Activated T-cell treated with anti-CD3 and anti-CD28 coated beads, Interleukin-2, amount 50 U/mL, for 72 hours (primary cell): ENCODE measurements around the gene GAL3ST2. TPM values are rescaled to one million over a fixed set of nuclear protein-coding genes. Genes with fewer than 3 reads are reported as not detected.
"Not testable (repeated sequence)": the region's sequence is repeated elsewhere in the genome, so short reads cannot be mapped to it uniquely, and the experiment has no call there.

Experiments
- ATAC-seq, 2 donors: fragments of 150-1000 bp; cut with Tn5 transposase; replicated peaks in 1 of 2; 2 replicates each; pipeline ENCODE4 v1.10.0; 2021; ENCODE audit warnings: moderate library complexity in 2 of 2, mild to moderate bottlenecking in 1 of 2
- DNase-seq, 2 donors: peaks; one replicate each; pipeline ENCODE4 v3.0.0; 2021 to 2022; ENCODE audit warnings: mixed read lengths in 1 of 2
- H3K27ac Mint-ChIP-seq: one replicate; pipeline ENCODE4 v1.8.0; 2022; ENCODE audit warnings: mild to moderate bottlenecking, moderate library complexity, mixed read lengths
- H3K27me3 Mint-ChIP-seq: one replicate; pipeline ENCODE4 v1.8.0; 2022; ENCODE audit warnings: low read depth, mixed read lengths
- H3K36me3 Mint-ChIP-seq, 2 donors: one replicate each; pipeline ENCODE4 v1.8.0; 2022; ENCODE audit warnings: mixed read lengths in 2 of 2, mild to moderate bottlenecking in 1 of 2; ENCODE audit not compliant: insufficient read depth in 2 of 2
- H3K4me1 Mint-ChIP-seq: one replicate; pipeline ENCODE4 v1.8.0; 2022; ENCODE audit warnings: low read depth, mixed read lengths
- H3K4me3 Mint-ChIP-seq, 2 donors: one replicate each; pipeline ENCODE4 v1.8.0; 2022; ENCODE audit warnings: mild to moderate bottlenecking in 2 of 2, mixed read lengths in 2 of 2, moderate library complexity in 2 of 2
- H3K9me3 Mint-ChIP-seq, 2 donors: one replicate each; pipeline ENCODE4 v1.8.0; 2022; ENCODE audit warnings: mixed read lengths in 2 of 2
- total RNA-seq, 2 donors: library from RNA; stranded (reverse); gene quantifications; one replicate each; pipeline ENCODE4 v1.2.3, GENCODE V29; 2022

GAL3ST2 gene
- under 1 TPM; 0.53 to 0.82 TPM for total RNA-seq

DNA sequence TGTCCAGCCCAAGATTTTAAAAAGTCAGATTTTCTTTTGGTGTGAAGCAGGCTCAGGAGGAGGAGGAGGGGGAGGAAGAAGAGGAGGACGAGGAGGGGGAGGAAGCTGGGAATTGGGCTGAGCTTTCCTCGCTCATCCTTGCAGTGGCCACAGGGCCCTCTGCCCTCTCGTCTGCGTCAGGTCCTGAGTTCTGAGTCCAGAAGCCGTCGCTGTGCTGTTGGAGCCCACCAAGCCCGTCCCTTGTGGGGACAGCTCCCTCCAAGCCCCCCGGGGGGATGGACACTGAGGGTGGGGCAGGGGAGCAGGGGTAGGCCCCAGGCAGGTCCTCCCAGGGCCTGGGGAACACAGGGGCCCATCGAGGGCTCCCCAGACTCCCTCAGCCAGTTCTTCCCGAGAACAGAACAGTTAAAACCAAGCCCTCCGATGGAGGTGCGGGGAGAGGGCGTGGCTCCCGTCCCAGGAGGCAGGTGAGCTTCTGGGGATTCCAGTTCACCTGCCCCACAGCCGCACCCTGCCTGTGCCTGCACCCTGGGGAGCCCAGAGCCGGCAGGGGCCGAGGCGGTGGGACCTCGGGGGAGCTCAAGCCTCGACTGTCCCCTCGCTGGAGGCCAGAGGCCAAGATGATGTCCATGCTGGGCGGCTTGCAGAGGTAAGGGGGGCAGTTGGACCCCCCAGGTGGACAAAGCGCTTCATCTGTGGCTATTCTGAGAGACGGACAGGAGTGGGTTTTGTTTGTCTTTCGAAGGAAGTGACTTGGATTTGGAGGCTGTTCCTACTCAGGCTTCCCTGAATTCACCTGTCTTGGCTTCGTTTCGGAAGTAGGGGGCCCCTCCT lies at the start of gene GAL3ST2:
TSS of gene GAL3ST2 (plus strand) at position 487 of the 834 bp plus-strand sequence. CDS start at position 621, 134 bp downstream.
- Mint-ChIP-seq H3K27ac (no peak within 1 kb of the TSS), H3K27me3 (no peaks in the 10 kb centered on the region), H3K4me1 (peaks cover 13% of the 10 kb centered on the region), H3K9me3 (peaks cover 0 to 2% of the 10 kb centered on the region in 2 donors), H3K4me3 (no peak within 1 kb of the TSS), H3K36me3 (peaks cover 2% of the 10 kb centered on the region in 2 donors)
- no peak for ATAC-seq
- DNase-seq: no peak

DNA sequence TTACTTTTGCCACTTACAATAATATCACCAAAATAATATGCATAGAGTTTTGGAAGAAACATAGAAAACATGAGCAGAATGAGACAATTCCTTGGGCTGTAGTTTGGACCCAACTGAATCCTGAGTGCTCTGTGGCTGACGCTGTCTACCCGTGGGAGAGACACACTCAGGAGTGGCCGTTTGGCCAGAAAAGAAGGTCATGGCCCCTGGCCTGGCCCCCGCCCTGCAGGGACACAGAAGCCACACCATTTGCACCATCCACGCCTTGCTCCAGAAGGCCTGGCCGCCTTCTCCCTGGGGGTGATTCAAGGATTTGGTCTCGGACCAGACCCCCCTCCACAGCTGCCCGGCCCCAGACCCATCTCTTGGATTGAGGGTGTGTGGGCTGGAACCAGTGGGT lies 48.6 kb upstream of the GAL3ST2 start:
- no peaks in the 10 kb centered on the region for H3K27me3 Mint-ChIP-seq
- no peak overlapping the region for H3K4me3 Mint-ChIP-seq
- DNase-seq (no peak), ATAC-seq (no peak)
- H3K9me3 Mint-ChIP-seq: no peaks in the 10 kb centered on the region
- no peak overlapping the region for H3K27ac Mint-ChIP-seq
- H3K36me3 Mint-ChIP-seq: peaks cover 0 to 13% of the 10 kb centered on the region in 2 donors
- peaks cover 31% of the 10 kb centered on the region for H3K4me1 Mint-ChIP-seq

DNA sequence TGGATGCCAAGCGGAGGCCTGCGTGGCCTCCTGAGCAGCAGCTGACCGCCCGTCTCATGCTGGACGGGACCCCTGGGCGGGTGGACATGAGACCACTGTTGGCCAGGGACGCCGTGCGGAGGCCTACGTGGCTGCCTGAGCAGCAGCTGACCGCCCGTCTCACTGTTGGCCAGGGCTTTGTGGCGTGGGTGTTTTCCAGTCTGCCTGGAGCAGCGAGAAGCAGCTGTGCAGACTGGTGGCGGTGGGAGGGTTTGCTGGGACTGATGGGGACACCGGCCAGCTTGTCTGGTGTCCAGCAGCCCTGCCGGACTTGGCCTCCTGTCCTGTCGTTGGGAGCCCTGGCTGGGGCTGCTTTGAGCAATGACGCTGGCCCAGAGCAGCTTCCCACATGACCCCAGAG lies 48.0 kb upstream of the GAL3ST2 start:
- ATAC-seq (no peak), DNase-seq (no peak)
- Mint-ChIP-seq H3K27me3 (no peaks in the 10 kb centered on the region), H3K27ac (no peak overlapping the region), H3K4me3 (no peak overlapping the region), H3K9me3 (no peaks in the 10 kb centered on the region), H3K4me1 (peaks cover 37% of the 10 kb centered on the region), H3K36me3 (peaks cover 0 to 7% of the 10 kb centered on the region in 2 donors)

DNA sequence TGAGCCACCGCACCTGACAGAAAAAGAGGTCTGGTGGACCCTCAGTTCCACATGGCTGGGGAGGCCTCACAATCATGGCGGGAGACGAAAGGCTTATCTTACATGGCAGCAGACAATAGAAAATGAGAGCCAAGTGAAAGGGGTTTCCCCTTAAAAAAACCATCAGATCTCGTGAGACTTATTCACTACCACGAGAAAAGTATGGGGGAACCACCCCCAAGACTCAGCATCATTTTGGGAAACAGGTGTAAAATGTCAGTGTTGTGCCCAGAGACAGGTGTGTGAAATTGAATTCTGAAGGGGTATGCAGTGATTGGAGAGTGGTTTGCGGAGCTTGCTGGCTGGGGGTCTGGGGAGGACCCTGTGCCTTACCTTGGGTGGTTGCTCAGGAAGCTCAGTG lies 46.8 kb upstream of the GAL3ST2 start:
- DNase-seq (peak; percentile 12 to 18), ATAC-seq (no peak)
- peaks cover 0 to 3% of the 10 kb centered on the region in 2 donors for H3K36me3 Mint-ChIP-seq
- H3K27ac Mint-ChIP-seq: peak overlapping the region; percentile 15
- H3K4me3 Mint-ChIP-seq: peak overlapping the region; percentile 50 to 62
- H3K27me3 Mint-ChIP-seq: no peaks in the 10 kb centered on the region
- peaks cover 39% of the 10 kb centered on the region for H3K4me1 Mint-ChIP-seq
- H3K9me3 Mint-ChIP-seq: no peaks in the 10 kb centered on the region

DNA sequence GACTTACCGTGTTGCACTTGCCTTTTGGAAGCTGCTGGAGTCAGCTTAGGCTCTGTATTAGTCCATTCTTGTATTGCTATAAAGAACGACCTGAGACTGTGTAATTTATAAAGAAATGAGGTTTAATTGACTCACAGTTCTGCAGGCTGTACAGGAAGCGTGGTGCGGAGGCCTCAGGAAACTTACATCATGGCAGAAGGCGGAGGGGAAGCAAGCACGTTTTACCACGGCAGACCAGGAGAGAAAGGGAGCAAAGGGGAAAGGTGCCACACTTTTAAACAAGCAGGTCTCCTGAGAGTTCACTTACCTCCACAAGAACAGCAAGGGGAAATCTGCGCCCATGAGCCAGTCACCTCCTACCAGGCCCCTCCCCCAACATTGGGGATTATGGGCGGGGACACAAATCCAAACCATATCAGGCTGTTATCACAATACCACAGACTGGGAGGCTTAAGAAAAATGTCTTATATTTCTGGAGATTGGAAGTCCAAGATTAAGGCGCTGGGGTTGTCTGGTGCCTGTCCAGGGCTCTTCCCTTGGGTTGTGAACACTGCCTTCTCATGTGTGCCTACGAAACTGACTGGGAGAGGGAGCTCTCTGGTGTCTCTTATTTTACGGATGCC lies 45.8 kb upstream of the GAL3ST2 start:
- H3K4me3 Mint-ChIP-seq: peak overlapping the region; percentile 50 to 64
- ATAC-seq (no peak), DNase-seq (peak; percentile 35)
- H3K9me3 Mint-ChIP-seq: no peaks in the 10 kb centered on the region
- H3K36me3 Mint-ChIP-seq: peaks cover 0 to 3% of the 10 kb centered on the region in 2 donors
- peaks cover 39% of the 10 kb centered on the region for H3K4me1 Mint-ChIP-seq
- no peaks in the 10 kb centered on the region for H3K27me3 Mint-ChIP-seq
- H3K27ac Mint-ChIP-seq: peak overlapping the region; percentile 59

DNA sequence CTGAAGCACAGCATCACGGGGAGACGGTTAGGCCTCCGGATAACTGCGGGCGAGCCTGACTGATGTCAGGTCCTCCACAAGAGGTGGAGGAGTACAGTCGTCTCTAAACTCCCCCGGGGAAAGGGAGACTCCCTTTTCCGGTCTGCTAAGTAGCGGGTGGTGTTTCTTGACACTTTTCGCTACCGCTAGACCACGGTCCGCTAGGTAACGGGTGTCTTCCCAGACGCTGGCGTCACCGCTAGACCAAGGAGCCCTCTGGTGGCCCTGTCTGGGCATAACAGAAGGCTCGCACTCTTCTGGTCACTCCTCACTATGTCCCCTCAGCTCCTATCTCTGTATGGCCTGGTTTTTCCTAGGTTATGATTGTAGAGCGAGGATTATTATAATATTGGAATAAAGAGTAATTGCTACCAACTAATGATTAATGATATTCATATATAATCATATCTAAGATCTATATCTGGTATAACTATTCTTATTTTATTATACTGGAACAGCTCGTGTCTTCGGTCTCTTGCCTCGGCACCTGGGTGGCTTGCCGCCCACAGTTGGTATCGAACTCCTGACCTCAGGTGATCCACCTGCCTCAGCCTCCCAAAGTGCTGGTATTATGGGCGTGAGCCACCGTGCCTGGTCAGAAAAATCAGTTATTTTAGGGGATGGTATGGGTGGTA lies 44.0 kb upstream of the GAL3ST2 start:
- not testable (repeated sequence) for H3K36me3 Mint-ChIP-seq, H3K27ac Mint-ChIP-seq, H3K27me3 Mint-ChIP-seq, H3K9me3 Mint-ChIP-seq, ATAC-seq
- peak; percentile 32 to 66 for DNase-seq
- Mint-ChIP-seq H3K4me1 (peaks cover 52% of the 10 kb centered on the region), H3K4me3 (peak overlapping the region in 1 of 2 donors; percentile 78)

DNA sequence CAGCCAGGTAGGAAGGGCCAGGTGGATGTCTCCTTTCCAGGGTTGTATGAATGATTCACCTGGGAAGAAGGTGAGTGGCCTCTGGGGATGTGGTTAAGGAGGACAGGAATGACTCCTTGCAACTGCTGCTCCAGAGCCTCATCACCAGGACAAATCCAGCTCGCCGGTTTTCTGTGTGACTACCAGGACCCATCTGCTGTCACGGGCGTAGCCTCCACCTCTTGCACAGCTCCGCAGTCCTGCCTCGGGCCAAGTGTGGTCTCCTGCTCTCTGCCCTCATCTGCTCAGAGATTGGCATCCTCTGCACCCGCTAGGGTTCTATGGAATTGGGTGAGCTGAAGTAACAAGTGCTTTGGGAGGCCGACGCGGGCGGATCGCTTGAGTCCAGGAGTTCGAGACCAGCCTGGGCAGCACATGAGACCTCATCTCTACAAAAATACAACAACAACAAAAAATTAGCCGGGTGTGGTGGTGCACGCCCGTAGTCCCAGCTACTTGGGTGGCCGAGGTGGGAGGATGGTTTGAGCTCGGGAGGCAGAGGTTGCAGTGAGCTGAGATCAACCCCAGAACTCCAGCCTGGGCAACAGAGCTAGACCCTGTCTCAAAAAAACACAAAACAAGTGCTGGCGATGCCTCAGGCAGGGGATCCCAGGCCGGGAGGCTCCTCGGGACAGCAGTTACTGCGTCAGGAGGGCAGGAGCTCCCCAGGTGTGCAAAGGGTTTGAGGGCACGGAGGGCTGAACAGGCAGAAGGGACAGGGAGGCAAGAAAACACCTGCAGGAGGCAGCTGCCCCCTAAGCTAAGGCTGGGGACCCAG lies 43.0 kb upstream of the GAL3ST2 start:
- Mint-ChIP-seq H3K9me3 (no peaks in the 10 kb centered on the region), H3K27ac (no peak overlapping the region), H3K4me3 (peak overlapping the region; percentile 77 to 78), H3K36me3 (peaks cover 2 to 6% of the 10 kb centered on the region in 2 donors), H3K27me3 (no peaks in the 10 kb centered on the region), H3K4me1 (peaks cover 54% of the 10 kb centered on the region)
- ATAC-seq (no peak), DNase-seq (no peak)

DNA sequence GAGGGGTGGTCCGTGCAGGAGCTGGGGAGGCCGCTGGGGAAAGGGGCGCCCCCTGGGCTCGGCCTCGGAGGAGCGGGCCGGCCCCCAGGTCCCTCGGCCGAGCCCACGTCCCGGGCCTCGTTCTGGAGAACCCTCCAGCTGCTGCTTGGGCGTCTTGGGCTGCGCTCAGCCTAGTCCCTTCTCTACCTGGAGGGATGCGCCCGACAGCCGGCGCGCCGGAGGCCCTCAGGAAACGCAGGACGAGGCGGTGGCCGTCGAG lies 42.5 kb upstream of the GAL3ST2 start:
- Mint-ChIP-seq H3K27me3 (no peaks in the 10 kb centered on the region), H3K27ac (no peak overlapping the region), H3K36me3 (peaks cover 2 to 8% of the 10 kb centered on the region in 2 donors), H3K4me3 (peak overlapping the region; percentile 84 to 86), H3K4me1 (peaks cover 60% of the 10 kb centered on the region), H3K9me3 (no peaks in the 10 kb centered on the region)
- peak in 1 of 2 donors; percentile 39 for ATAC-seq
- no peak for DNase-seq

DNA sequence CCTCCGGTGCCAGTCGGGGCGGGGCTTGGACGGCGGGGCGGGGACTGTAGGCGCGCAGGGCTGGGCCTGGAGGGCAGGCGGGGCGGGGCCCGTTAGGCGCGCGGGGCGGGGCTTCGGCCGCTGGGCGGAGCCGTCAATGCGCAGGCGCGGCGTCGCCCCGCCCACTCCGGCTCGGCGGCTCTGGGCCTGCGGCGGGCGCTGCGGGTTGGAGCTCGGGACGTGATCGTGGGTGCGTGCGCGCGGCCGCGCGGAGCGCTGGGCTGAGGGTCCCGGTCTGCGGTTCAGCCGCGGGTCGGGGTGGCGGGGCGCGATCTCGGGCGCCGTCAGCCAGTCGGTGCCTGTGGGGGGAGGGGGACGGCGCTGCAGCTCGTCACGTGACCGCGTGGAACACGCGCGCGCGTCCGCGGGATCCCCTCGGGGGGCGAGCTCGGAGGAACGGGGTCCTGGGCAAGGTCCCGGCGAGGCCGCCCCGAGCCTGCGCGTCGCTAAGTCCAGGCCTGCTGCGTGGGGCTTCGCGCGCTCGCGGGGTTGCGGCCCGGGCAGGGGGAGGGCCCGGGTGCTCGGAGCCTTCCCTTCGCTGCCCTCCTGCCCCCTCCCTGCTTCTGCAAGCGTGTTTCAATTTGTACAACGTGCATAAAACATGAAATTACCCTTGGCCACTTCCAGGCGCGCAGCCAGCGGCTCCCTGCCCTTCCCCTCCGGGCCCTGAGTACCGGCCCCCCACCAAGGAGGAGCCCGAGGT lies 42.0 kb upstream of the GAL3ST2 start, which contains the start of gene D2HGDH:
TSS of gene D2HGDH (plus strand) at position 164 of the 742 bp plus-strand sequence. CDS start 595 bp downstream, outside the sequence.
- Mint-ChIP-seq H3K4me1 (peaks cover 62% of the 10 kb centered on the region), H3K9me3 (no peaks in the 10 kb centered on the region), H3K27me3 (no peaks in the 10 kb centered on the region), H3K27ac (no peak within 1 kb of the TSS), H3K4me3 (peak within 1 kb of the TSS; percentile 84 to 86), H3K36me3 (peaks cover 2 to 8% of the 10 kb centered on the region in 2 donors)
- ATAC-seq: peak; percentile 93
- DNase-seq: peak; percentile 96 to 98

DNA sequence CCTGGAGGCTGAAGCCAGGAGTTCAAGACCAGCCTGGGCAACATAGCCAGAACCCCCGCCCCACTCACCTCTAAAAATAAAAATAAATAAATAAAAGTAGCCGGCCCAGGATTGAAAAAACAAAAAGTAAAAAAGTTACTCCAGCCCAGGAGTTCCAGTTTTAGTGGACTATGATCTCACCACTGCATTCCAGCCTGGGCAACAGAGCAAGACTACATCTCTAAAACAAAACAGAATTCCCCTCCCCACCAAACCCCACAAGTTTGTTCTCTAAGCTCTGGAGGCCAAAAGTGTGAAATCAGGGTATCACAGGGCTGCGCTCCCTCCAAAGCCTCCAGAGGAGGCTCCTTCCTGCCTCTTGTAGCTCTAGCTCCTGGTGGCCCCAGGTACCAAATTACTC lies 40.5 kb upstream of the GAL3ST2 start:
- Mint-ChIP-seq H3K4me3 (peak overlapping the region; percentile 84 to 86), H3K27ac (no peak overlapping the region), H3K36me3 (peaks cover 2 to 6% of the 10 kb centered on the region in 2 donors), H3K27me3 (no peaks in the 10 kb centered on the region), H3K9me3 (no peaks in the 10 kb centered on the region), H3K4me1 (peaks cover 60% of the 10 kb centered on the region)
- ATAC-seq: no peak
- DNase-seq: no peak

DNA sequence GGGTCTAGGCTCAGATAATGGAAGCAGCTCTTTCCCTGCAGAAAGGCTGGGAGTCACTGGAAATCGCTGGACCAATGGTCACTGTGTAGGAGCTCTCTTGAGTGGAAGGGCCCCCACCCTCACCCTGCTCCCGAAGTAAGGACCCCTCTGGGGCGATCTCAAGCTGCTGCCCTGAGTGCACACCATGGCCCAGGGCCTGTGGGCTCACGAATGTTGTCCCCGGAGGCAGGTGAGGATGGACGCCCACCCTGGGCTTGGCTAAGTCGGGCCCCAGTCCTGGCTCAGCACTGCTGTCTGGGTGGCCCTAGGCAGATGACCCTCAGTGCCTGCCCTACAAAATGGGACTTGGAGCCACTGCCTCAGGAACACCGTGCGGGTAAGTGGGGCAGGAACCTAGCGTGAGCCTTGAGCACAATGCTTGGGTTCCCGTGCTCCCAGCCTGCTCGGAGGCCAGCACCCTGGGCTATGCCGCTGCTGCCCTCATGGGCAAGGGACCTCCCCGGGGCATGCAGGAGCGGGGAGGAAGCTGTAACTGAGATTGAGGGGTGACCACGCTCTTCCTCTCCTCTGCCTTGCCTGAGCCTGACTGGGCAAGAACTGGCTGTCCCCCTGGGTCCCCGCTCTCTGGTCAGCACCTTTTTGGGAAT lies 38.5 kb upstream of the GAL3ST2 start:
- no peak for ATAC-seq
- Mint-ChIP-seq H3K27me3 (no peaks in the 10 kb centered on the region), H3K4me3 (no peak overlapping the region), H3K27ac (no peak overlapping the region), H3K4me1 (peaks cover 47% of the 10 kb centered on the region), H3K9me3 (no peaks in the 10 kb centered on the region), H3K36me3 (peaks cover 2 to 6% of the 10 kb centered on the region in 2 donors)
- DNase-seq: no peak

DNA sequence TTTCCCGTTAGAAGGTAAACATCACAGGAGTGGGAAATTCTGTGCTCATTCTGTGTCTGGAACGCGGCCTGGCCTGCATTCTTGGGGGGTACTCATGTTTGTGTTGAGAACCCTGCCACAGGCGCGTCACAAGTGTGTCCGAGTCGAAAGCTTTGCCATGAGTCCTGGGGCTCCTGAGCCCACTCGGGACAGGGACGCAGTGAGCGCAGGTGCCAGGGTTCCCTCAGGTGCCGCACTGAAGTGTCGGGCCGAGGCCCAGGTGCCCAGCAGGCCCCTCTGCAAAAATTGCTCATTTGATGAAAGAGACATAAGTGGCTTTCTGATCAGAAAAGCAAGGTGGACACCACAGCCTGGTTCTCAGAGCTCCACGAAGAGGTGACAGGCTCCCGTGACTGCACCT lies 37.4 kb upstream of the GAL3ST2 start:
- no peak for DNase-seq
- Mint-ChIP-seq H3K4me1 (peaks cover 41% of the 10 kb centered on the region), H3K36me3 (peaks cover 2 to 6% of the 10 kb centered on the region in 2 donors), H3K9me3 (no peaks in the 10 kb centered on the region), H3K27ac (no peak overlapping the region), H3K4me3 (peak overlapping the region; percentile 67 to 81), H3K27me3 (no peaks in the 10 kb centered on the region)
- no peak for ATAC-seq
